ENCODE data around the gene UBE2C. TPM values are rescaled to one million over a fixed set of nuclear protein-coding genes. Genes with fewer than 3 reads are reported as not detected.
A peak's percentile ranks its signal among the peaks of the same experiment; 100 is the strongest.

The UBE2C gene
- total RNA-seq, 1 donor from 2014 or later: 46.5 TPM

DNA sequence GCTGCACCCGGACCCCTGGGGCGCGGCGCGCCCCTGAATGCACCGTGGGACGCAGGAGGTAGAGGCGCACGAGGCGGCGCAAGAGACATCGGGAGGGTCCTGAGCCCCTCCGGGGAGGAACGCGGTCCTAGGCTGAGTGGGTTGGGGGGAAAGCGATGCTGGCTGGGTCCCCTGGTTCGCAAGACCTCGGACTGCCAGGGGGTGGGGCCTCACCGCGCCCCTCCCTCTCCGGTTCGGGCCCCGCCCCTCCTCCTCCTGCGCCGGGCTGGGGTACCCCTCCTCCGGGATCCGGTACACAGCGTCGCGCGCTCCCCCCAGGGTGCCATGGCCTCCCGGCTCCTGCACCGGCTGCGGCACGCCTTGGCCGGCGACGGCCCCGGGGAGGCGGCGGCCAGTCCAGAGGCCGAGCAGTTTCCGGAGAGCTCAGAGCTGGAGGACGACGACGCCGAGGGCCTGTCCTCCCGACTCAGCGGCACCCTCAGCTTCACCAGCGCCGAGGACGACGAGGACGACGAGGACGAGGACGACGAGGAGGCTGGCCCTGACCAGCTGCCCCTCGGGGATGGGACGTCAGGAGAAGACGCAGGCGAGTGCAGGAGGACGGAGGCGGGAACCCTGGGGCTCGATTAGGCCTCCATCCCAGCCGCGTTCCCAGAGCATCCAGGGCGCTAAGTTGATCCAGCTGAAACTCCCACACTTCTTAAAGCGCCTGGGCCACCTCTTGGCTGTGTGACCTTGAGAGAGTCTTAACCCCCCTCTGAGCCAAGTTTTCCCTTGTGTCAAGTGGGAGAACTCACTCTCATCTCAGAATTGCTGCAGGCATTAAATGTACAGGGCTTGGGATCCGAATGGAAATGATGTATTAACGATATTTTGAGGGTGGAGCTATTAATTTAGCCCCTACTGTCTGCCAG is 21.7 kb downstream of the UBE2C start:
- ATAC-seq: peak; percentile 69

- no peak for ATAC-seq
Observed at GRCh38 chr20:45834797-45835161, 22.3 kb downstream of the UBE2C start.

DNA sequence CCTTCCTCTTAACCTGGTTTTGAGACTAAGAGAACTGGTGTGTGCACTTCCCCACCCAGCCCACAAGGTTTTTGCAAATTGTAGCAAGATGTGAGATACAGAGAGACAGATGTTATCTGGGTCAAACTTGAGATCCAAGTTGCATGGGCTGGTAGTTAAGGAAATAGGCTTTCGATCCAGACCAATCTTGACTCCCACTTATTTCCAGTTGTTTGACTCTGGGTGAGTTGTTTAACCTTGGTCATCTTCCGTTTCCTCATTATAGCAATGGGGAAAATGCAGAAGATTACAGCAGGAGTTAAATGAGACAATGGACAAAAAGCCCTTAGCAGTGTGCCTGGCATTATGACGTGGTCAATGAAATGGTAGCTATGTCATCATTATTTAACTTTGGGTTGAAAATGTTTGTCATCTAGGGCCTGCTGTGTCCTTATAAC is 22.9 kb downstream of the UBE2C start:
- ATAC-seq: no peak

- ATAC-seq: peak; percentile 49
Observed at GRCh38 chr20:45835825-45836224, 23.4 kb downstream of the UBE2C start.

DNA sequence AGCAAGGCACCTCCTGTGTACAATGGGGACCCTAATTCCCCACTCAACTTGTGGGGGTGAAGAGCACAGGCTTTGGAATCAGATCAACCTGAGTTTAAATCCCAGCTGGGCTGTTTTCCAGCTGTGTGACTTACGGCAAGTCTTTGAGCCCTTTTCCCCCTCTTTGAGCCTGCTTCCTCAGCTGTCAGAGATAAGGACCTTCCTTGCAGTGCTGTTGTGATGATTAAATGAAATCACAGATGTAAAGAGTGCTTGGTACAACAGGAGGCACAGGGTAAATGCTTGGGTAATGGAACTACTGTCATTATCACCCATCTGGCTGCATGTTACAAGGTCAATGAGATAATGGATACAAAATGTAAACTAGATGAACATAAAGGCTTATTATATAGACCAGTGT is 24.4 kb downstream of the UBE2C start:
- ATAC-seq: no peak

DNA sequence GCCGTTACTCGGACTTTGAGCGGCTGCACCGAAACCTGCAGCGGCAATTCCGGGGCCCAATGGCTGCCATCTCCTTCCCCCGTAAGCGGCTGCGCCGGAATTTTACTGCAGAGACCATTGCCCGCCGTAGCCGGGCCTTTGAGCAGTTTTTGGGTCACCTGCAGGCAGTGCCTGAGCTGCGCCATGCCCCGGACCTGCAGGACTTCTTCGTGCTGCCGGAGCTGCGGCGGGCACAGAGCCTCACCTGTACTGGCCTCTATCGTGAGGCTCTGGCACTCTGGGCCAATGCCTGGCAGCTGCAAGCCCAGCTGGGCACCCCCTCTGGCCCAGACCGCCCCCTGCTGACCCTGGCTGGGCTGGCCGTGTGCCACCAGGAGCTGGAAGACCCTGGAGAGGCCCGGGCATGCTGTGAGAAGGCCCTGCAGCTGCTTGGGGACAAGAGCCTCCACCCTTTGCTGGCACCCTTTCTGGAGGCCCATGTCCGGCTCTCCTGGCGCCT is 28.3 kb downstream of the UBE2C start:
- ATAC-seq: peak; percentile 8

GRCh38 chr20:45841407-45842129 is 29.1 kb downstream of the UBE2C start:
- no peak for ATAC-seq

GRCh38 chr20:45842169-45842812 is 29.8 kb downstream of the UBE2C start:
- ATAC-seq: no peak

DNA sequence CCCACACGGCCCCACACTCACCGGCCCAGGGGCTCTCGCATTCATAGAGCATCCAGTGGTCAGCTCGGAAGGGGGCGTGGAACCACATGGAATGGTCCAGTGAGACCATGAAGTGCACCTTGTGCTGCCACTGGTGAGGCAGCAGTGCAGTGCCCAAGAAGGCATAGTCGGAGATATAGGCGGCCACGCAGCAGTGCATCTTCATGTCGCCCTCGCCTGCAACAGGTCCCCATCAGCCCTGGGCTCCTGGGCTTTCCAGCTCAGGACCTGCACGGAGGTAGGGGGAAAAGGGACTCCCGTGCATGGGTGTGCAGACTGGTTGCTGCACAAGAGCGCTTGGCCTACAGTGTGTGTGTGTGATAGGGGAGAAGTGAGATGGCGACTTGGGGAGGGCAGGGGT is 31.1 kb downstream of the UBE2C start:
- no peak for ATAC-seq

- ATAC-seq: no peak
Observed at GRCh38 chr20:45845452-45845851, 33.0 kb downstream of the UBE2C start.

- no peak for ATAC-seq
Observed at GRCh38 chr20:45848421-45848820, 36.0 kb downstream of the UBE2C start.

DNA sequence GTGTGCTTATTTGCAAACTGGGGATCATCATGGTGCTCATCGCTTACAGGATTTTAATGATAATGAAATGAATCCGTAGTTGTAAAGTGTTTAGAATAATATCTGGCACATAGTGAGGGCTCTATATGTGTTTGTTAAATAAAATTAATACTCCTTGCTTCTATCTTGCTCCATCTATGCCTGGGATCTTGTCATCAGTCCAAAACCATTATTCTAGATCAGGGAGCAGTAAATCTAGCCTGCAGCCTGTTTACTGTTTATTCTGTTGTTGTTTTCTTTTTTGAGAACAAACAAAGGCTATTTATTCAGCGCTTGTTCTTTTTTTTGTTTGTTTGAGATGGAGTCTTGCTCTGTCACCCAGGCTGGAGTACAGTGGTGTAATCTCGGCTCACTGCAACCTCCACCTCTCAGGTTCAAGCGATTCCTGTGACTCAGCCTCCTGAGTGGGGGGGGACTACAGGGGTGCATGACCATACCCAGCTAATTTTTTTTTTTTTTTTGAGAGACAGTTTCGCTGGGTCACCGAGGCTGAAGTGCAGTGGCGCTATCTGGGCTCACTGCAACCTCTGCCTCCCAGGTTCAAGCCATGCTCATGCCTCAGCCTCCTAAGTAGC is 36.6 kb downstream of the UBE2C start:
- ATAC-seq: no peak

- ATAC-seq: no peak
Observed at GRCh38 chr20:45850238-45850637, 37.8 kb downstream of the UBE2C start.

DNA sequence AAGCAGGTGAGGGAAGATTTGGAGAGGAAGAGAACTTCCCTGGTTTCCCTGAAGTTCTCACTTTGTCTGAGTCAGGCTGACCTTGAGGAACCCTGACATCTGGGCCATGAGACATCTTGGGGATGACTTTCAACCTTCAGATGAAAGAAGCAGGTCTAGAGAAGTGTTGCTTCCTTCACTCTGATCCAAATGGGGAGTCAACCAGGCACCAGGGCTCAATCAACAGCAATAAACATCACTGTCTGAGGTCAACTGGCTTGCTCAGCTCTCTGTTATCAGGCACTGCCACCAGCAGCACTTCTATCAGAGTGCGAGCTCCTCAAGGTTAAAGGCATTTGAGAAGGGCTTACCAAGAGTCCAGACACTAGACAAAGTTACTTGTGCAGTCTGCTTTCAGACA is 38.5 kb downstream of the UBE2C start:
- no peak for ATAC-seq

DNA sequence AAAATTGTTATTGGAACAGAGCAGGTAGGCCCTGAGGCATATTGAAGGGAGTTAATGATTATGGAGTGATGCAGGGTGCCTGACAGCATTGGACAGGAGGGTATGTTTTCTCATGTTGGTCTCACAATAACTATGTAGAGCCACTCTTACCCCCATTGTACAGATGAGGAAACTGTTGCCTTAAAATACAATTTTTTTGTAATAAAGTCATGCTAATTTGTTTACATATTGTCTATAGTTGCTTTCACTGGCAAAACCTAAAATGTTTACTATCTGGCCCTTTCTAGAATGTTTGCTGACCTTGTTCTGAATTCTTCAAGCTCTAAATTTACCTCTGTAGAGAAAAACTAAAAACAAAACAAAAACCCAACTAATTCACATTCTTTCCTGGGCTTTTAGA is 39.1 kb downstream of the UBE2C start:
- no peak for ATAC-seq

- no peak for ATAC-seq
Observed at GRCh38 chr20:45852326-45852725, 39.9 kb downstream of the UBE2C start.

- ATAC-seq: no peak
Observed at GRCh38 chr20:45853484-45853883, 41.0 kb downstream of the UBE2C start.

DNA sequence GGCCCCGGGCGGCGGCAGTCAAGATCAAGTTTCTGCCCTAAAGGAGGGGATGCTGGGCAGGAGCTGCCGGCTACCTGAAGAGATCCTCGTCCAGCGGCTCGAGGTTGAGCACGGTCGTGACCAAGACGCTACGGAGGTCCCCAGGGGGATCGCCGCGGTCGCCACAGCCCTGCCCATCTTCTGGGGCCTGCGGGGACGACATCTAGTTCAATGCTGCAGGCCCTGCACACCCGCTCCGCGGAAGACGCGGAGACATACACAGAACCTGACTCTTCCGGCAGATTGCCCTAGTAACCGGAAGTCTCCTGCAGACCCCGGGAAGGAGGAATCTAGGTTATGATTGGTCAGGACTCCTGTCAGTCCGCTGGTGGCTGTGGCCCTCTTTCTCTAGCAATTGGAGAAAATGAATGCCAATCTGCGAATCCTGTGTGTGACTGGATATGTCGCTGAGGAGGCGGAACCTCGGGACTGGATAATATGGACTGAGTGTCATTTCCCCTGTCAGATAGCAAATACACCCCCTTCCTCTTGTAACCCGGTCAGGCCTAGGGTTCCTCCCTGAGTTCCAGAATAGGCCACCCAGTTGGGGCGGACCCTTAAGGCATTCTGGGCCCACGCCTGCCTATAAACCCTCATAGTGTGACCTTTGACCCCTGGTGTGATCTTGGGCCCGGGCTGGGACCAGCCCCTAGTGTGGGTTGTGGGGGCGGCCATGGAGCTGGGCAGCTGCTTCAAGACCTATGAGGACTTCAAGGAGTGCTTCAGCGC is 44.9 kb downstream of the UBE2C start, which contains the start of the genes ACOT8 and ZSWIM3:
TSS of gene ACOT8 (minus strand) at position 279 of the 768 bp plus-strand sequence. CDS start at position 202, 77 bp downstream.
TSS of gene ZSWIM3 (plus strand) at position 501 of the 768 bp plus-strand sequence. CDS start at position 713, 212 bp downstream.
- ATAC-seq: peak; percentile 98

DNA sequence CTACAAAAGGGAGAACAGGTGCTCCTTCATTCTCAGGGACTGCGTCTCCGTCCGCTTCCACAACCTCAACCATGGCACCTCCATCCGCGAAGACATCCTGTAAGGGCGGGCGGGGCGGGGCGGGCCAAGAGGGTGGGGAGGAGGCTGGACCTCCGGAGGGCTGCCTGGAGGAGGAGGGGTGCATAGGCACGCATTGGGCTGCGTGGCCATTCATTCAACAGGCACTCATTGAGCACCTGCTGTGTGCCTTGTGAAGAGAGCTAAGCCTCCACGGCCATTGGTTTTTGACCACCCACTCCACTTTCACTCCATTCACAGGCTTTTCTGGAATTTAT is 45.4 kb downstream of the UBE2C start:
- no peak for ATAC-seq

DNA sequence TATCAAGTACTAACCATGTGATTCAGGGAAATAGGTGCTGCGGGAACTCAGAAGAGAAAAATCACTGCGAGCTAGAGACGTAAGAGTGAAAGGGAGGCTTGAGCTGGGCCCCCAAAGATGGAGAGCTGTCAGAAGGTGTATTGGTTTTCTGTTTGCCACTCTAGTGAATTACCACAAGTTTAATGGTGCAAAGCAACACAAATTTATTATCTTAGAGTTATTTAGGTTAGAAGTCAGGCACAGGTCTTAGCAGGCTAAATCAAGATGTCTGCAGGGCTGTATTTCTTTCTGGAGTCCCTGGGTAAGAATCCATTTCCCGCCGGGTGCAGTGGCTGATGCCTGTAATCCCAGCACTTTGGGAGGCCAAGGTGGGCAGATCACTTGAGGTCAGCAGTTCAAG is 47.5 kb downstream of the UBE2C start:
- no peak for ATAC-seq

- no peak for ATAC-seq
Observed at GRCh38 chr20:45860560-45861220, 48.2 kb downstream of the UBE2C start.

All from esophagus mucosa (tissue), 1 donor.